K562 (cell line): ENCODE measurements around the gene ZNF200. TPM values are rescaled to one million over a fixed set of nuclear protein-coding genes. Genes with fewer than 3 reads are reported as not detected.

Experiments
- ATAC-seq: fragments of 200-7000 bp; cut with Tn5 transposase; 3 replicates; pipeline ENCODE4 v1.9.1; 2020; ENCODE audit warnings: moderate library complexity
- Bru-seq: library from RNA; stranded (reverse); fragments of 400-500 nt; gene quantifications from one replicate; lab custom pipeline; 2021; lab: Mats Ljungman, UMichigan
- BruChase-seq, 2 experiments: library from RNA; stranded (reverse); fragments of 400-500 nt; gene quantifications; one replicate each; lab custom pipeline; 2021; lab: Mats Ljungman, UMichigan
- BruUV-seq: library from RNA; stranded (reverse); fragments of 400-500 nt; replicated peaks from 2 replicates; lab custom pipeline; 2021; lab: Mats Ljungman, UMichigan
- CTCF ChIA-PET: fragments of 300-600 bp; formaldehyde crosslinking; extraction: SDS; loops from one replicate; lab custom pipeline; 2021; ENCODE audit warnings: low intra/inter-chr PET ratio; lab: Yijun Ruan, JAX
- POLR2A ChIA-PET: fragments of 300-600, 350-650 bp; sonication (Branson Sonifier 250); formaldehyde crosslinking; extraction: SDS; loops from one replicate; lab custom pipeline; 2021; ENCODE audit warnings: antibody characterized with exemption, inconsistent platforms; lab: Yijun Ruan, JAX
- DNase-seq, 4 experiments: peaks; one replicate each; pipeline versions ENCODE4 v3.0.0 to v3.0.0-alpha.2; 2011 to 2018; ENCODE audit warnings: low spot score in 3 of 4, mixed read lengths in 3 of 4; ENCODE audit errors: extremely low read depth in 1 of 4
- FAIRE-seq: peaks from 2 replicates; lab custom pipeline; 2011; peaks lifted over from hg19 to GRCh38; lab: Jason Lieb, UNC
- H2AFZ ChIP-seq: 2 replicates; pipeline ENCODE4 v1.6.0; 2011; ENCODE audit warnings: low read depth, low read length, control low read depth, inconsistent platforms
- H3K27ac ChIP-seq: fragments of 200-600 bp; 3 replicates; pipeline ENCODE4 v1.8.0; 2011; ENCODE audit warnings: low read depth, mild to moderate bottlenecking, control low read depth, inconsistent platforms, low read length, moderate library complexity, mixed read lengths; ENCODE audit errors: extremely low read depth
- H3K27me3 ChIP-seq, 2 experiments: fragments of 300-600 bp in 1 of 2; 2 replicates in 1 of 2; 3 replicates in 1 of 2; pipeline versions ENCODE4 v1.6.0 to v1.8.0; 2011; ENCODE audit warnings: inconsistent platforms in 2 of 2, low read length in 2 of 2, mild to moderate bottlenecking in 1 of 2, mixed read lengths in 1 of 2, moderate library complexity in 1 of 2; ENCODE audit not compliant: control insufficient read depth in 2 of 2, insufficient read depth in 2 of 2
- H3K36me3 ChIP-seq: fragments of 300-600 bp; 3 replicates; pipeline ENCODE4 v1.8.0; 2011; ENCODE audit warnings: mild to moderate bottlenecking, low read length, inconsistent platforms; ENCODE audit not compliant: control insufficient read depth, insufficient read depth
- H3K4me1 ChIP-seq, 2 experiments: fragments of 200-600 bp in 1 of 2; replicated peaks in 1 of 2; 2 replicates in 1 of 2; 3 replicates in 1 of 2; pipeline versions ENCODE4 v1.5.1 to v1.8.0; 2011; ENCODE audit warnings: inconsistent platforms in 2 of 2, low read length in 2 of 2, mild to moderate bottlenecking in 1 of 2, mixed read lengths in 1 of 2, moderate library complexity in 1 of 2; ENCODE audit not compliant: control insufficient read depth in 2 of 2, insufficient read depth in 2 of 2
- H3K4me2 ChIP-seq: 2 replicates; pipeline ENCODE4 v1.6.1; 2011; ENCODE audit warnings: low read length, control low read depth, inconsistent platforms, mixed read lengths; ENCODE audit not compliant: insufficient read depth
- H3K4me3 ChIP-seq: fragments of 200-600 bp; sonication (generic), shearing (Covaris generic); 2 replicates; pipeline ENCODE4 v1.5.1; 2016; ENCODE audit warnings: control low read depth, inconsistent platforms
- H3K79me2 ChIP-seq: fragments of 200-600 bp; 3 replicates; pipeline ENCODE4 v1.8.0; 2011; ENCODE audit warnings: low read length, inconsistent platforms; ENCODE audit not compliant: control insufficient read depth, insufficient read depth
- H3K9ac ChIP-seq, 2 experiments: 2 replicates each; pipeline versions ENCODE4 v1.6.0 to v1.6.1; 2011; ENCODE audit warnings: low read depth in 2 of 2, low read length in 2 of 2, control low read depth in 1 of 2, inconsistent platforms in 1 of 2, mild to moderate bottlenecking in 1 of 2, mixed read lengths in 1 of 2; ENCODE audit not compliant: insufficient read depth in 1 of 2
- H3K9me1 ChIP-seq: one replicate; pipeline ENCODE4 v1.6.0; 2011; ENCODE audit warnings: inconsistent platforms, mild to moderate bottlenecking, low read length, moderate library complexity; ENCODE audit not compliant: control insufficient read depth, insufficient read depth
- H3K9me3 ChIP-seq: replicated peaks from 2 replicates; pipeline ENCODE4 v1.5.1; 2011; ENCODE audit warnings: low read depth, low read length, inconsistent platforms; ENCODE audit not compliant: control insufficient read depth, insufficient read depth
- H4K20me1 ChIP-seq: replicated peaks from 2 replicates; pipeline ENCODE4 v1.6.1; 2011; ENCODE audit warnings: low read length, inconsistent platforms, mixed read lengths; ENCODE audit not compliant: control insufficient read depth, insufficient read depth
- CHCHD3 ChIP-seq: fragments of 250-450 bp; sonication (Bioruptor Pico); IDR thresholded peaks from 2 replicates; pipeline ENCODE4 v2.1.2; 2022; ENCODE audit warnings: mild to moderate bottlenecking
- EP400 ChIP-seq: fragments of 450-650 bp; IDR thresholded peaks from 2 replicates; pipeline ENCODE4 v1.6.1; 2017; ENCODE audit warnings: antibody characterized with exemption, mild to moderate bottlenecking, moderate library complexity
- ESRRA ChIP-seq: fragments of 450-650 bp; IDR thresholded peaks from 2 replicates; pipeline ENCODE4 v1.6.1; 2014; ENCODE audit warnings: low read depth, mild to moderate bottlenecking, moderate library complexity, borderline replicate concordance
- MTA3 ChIP-seq: fragments of 450-650 bp; formaldehyde crosslinking; IDR thresholded peaks from 2 replicates; pipeline ENCODE4 v1.6.1; 2017; ENCODE audit warnings: mild to moderate bottlenecking, borderline replicate concordance
- NCOA1 ChIP-seq: fragments of 450-650 bp; IDR thresholded peaks from 2 replicates; pipeline ENCODE4 v1.6.1; 2016; ENCODE audit warnings: low read depth
- RBBP5 ChIP-seq: fragments of 200-600 bp; sonication (generic); IDR thresholded peaks from 2 replicates; pipeline ENCODE4 v1.6.1; 2012; ENCODE audit warnings: borderline replicate concordance, mild to moderate bottlenecking, low read length, control low read depth, inconsistent platforms; ENCODE audit not compliant: insufficient read depth, poor library complexity, severe bottlenecking
- RFX5 ChIP-seq: IDR thresholded peaks from 2 replicates; pipeline ENCODE4 v1.6.1; 2011; ENCODE audit warnings: low read depth, mild to moderate bottlenecking, improper control_type of control experiment, low read length
- SIN3A ChIP-seq, 2 experiments: fragments of 150-350 bp in 1 of 2; IDR thresholded peaks; 2 replicates each; pipeline ENCODE4 v1.6.1; 2011 to 2016; ENCODE audit warnings: borderline replicate concordance in 2 of 2, low read depth in 2 of 2, low read length in 2 of 2, mild to moderate bottlenecking in 2 of 2, moderate library complexity in 2 of 2; ENCODE audit not compliant: control insufficient read depth in 1 of 2
- THRAP3 ChIP-seq: fragments of 450-650 bp; IDR thresholded peaks from 2 replicates; pipeline ENCODE4 v1.6.1; 2016; ENCODE audit warnings: mild to moderate bottlenecking, inconsistent platforms, borderline replicate concordance
- ZBTB7A ChIP-seq: IDR thresholded peaks from 2 replicates; pipeline ENCODE4 v1.6.1; 2011; ENCODE audit warnings: low read depth, mild to moderate bottlenecking, low read length, moderate library complexity, borderline replicate concordance; ENCODE audit not compliant: control insufficient read depth
- ZFX ChIP-seq: sonication (generic); formaldehyde crosslinking; IDR thresholded peaks from 2 replicates; pipeline ENCODE4 v1.8.0; 2022; ENCODE audit warnings: mild to moderate bottlenecking, missing genetic modification reagents, moderate library complexity
- ZKSCAN1 ChIP-seq: fragments of 150-350 bp; IDR thresholded peaks from 2 replicates; pipeline ENCODE4 v1.6.1; 2016; ENCODE audit warnings: low read depth, low read length
- ZNF239 ChIP-seq: fragments of 250-450 bp; sonication (Bioruptor Pico); IDR thresholded peaks from 2 replicates; pipeline ENCODE4 v1.4.0; 2020; ENCODE audit warnings: mild to moderate bottlenecking
- WGBS: fragments of 100-300 bp; shearing (Covaris generic); methylation state at CpG from one replicate; pipeline ENCODE4 v1.1.6; 2016; ENCODE audit warnings: low coverage, mixed read lengths; ENCODE audit not compliant: insufficient coverage; ENCODE audit errors: missing lambda C conversion rate; 5-methylcytosine and 5-hydroxymethylcytosine counted together
- in situ Hi-C: fragments of 300-500 bp; cut with MboI; formaldehyde crosslinking; loops from 4 replicates; pipeline ENCODE4 v1.15.0; 2018; ENCODE audit warnings: inconsistent platforms, mixed read lengths
- intact Hi-C: fragments of 100-400 bp; cut with micrococcal nuclease; formaldehyde crosslinking; loops from 2 replicates; pipeline ENCODE4 v1.14.2; 2022
- long read RNA-seq, 3 experiments: library from polyadenylated mRNA in 2 of 3; library from RNA in 1 of 3; unstranded in 2 of 3; stranded (forward) in 1 of 3; transcript quantifications; one replicate each; pipeline ENCODE4 v2.0.0, GENCODE V29; 2019 to 2022
- polyA minus RNA-seq, 3 experiments: library from RNA; depleted of rRNA, polyadenylated mRNA; stranded (reverse); fragments of >200 nt; gene quantifications; 2 replicates each; pipeline ENCODE4 v1.2.3, GENCODE V29; 2011
- polyA plus RNA-seq, 8 experiments: library from polyadenylated mRNA; depleted of rRNA in 4 of 8; stranded (reverse) in 5 of 8; unstranded in 3 of 8; fragments of >200 nt; fragmentation: Nextera tagmentation in 2 of 8; fragmentation: Illumina TruSeq in 1 of 8; extraction: Ambion mirVana in 2 of 8; extraction: Trizol in 1 of 8; gene quantifications; 2 replicates each; pipeline versions ENCODE4 v1.2.1 to v1.2.3, GENCODE V29; 2011 to 2014; ENCODE audit warnings: inconsistent platforms in 1 of 8, missing spikeins in 1 of 8
- total RNA-seq, 7 experiments: library from RNA; depleted of rRNA in 6 of 7; stranded (reverse); fragments of >200 nt in 6 of 7; fragmentation: Illumina TruSeq in 2 of 7; extraction: Trizol in 2 of 7; gene quantifications; 2 replicates each; pipeline versions ENCODE4 v1.2.1 to v1.2.3, GENCODE V29; 2011 to 2021; ENCODE audit warnings: low replicate concordance in 1 of 7

ZNF200 gene, protein sequence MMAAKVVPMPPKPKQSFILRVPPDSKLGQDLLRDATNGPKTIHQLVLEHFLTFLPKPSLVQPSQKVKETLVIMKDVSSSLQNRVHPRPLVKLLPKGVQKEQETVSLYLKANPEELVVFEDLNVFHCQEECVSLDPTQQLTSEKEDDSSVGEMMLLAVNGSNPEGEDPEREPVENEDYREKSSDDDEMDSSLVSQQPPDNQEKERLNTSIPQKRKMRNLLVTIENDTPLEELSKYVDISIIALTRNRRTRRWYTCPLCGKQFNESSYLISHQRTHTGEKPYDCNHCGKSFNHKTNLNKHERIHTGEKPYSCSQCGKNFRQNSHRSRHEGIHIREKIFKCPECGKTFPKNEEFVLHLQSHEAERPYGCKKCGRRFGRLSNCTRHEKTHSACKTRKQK
- total RNA-seq (2011; cell fraction: chromatin; rRNA removed; ENCODE audit: low replicate concordance) = 21.1 and 31.6 TPM in 2 replicates
- 11.8 and 12.5 TPM in 2 replicates for total RNA-seq (2011; cell fraction: nucleolus; rRNA removed)
- 19.4 and 23.4 TPM in 2 replicates for total RNA-seq (2011; cell fraction: nucleoplasm; rRNA removed)
- 11.2 and 11.8 TPM in 2 replicates for total RNA-seq (2014; rRNA removed)
- total RNA-seq (2014; rRNA removed; fragmentation: Illumina TruSeq; extraction: Trizol) = 11.6 and 15.1 TPM in 2 replicates
- total RNA-seq (2015; rRNA removed; fragmentation: Illumina TruSeq; extraction: Trizol) = 12.1 and 14.5 TPM in 2 replicates
- 9.6 and 11.5 TPM in 2 replicates for total RNA-seq (2021)
- polyA plus RNA-seq (2011; rRNA removed) = 5.3 and 6.0 TPM in 2 replicates
- 2.3 and 3.2 TPM in 2 replicates for polyA plus RNA-seq (2011; cell fraction: cytosol; rRNA removed)
- 10.2 and 11.2 TPM in 2 replicates for polyA plus RNA-seq (2011; cell fraction: nucleus; rRNA removed)
- polyA plus RNA-seq (2012) = 7.0 and 8.5 TPM in 2 replicates
- polyA plus RNA-seq (2014; fragmentation: Illumina TruSeq; extraction: Trizol) = 9.2 and 11.0 TPM in 2 replicates
- 1 to 10 TPM; 4.8 to 6.6 TPM for polyA plus RNA-seq (2014; fragmentation: Nextera tagmentation; extraction: Ambion mirVana)
- polyA plus RNA-seq (2014; rRNA removed) = 8.4 and 9.8 TPM in 2 replicates
- polyA minus RNA-seq (2011; rRNA and poly(A)+ RNA removed) = 9.5 and 11.7 TPM in 2 replicates
- 4.2 and 5.6 TPM in 2 replicates for polyA minus RNA-seq (2011; cell fraction: cytosol; rRNA and poly(A)+ RNA removed)
- 7.8 and 11.9 TPM in 2 replicates for polyA minus RNA-seq (2011; cell fraction: nucleus; rRNA and poly(A)+ RNA removed)
- Bru-seq, nascent RNA = percentile 76 among the genes with signal in this experiment
- BruChase-seq, experiment 1, labeled RNA remaining after a 2-hour chase = percentile 76 among the genes with signal in this experiment
- percentile 72 among the genes with signal in this experiment for BruChase-seq, experiment 2, labeled RNA remaining after a 6-hour chase
- long read RNA-seq, experiment 1, full-length matches to known transcripts = 23 of 34 reads
- long read RNA-seq, experiment 1, partial matches to known transcripts = 5 of 34 reads
- long read RNA-seq, experiment 1, other reads (novel, unspliced or antisense) = 6 of 34 reads
- long read RNA-seq, experiment 2, partial matches to known transcripts = 1 of 9 reads
- long read RNA-seq, experiment 2, other reads (novel, unspliced or antisense) = 4 of 9 reads
- long read RNA-seq, experiment 3, partial matches to known transcripts = 0 of 14 reads
- long read RNA-seq, experiment 3, other reads (novel, unspliced or antisense) = 7 of 14 reads

DNA sequence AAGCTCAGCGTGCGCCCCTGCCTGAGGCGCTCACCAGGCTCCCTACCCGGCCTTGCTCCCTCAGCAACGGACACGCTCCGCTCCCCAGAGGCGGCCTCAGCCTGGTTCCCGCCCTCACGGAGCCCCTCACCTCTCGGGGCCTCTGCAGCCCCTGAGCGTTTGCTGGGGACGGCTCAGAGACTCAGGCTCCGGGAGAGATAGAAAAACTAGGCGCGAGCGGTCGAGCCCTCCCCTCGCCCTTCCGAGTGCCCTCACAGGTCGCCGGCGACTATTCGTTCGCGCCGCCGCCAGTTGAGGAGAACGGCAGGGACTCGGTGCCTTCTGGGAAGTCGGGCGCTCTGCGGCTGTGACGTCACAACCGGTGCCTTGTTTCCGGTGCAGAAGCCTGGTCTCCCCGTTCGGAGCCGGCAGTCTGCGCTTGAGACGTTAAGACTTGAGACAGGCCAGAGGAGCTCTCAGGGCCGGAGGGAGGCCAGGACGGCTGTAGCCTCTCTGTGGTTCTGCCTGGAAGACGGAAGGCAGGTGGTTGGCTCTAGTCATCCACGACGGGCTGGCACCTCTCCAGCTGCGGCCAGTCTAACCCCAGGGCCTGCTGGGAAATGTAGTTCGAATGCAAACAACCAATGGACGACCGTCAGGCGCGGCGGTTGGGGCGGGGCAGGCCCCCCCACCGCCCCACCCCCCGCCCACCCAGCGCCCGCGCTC, at the start of gene ZNF200:
TSS of gene ZNF200 (minus strand) at position 302 of the 705 bp plus-strand sequence. CDS start 1,403 bp downstream, outside the sequence.
- FAIRE-seq = peak; percentile 95
- TF ChIP-seq RBBP5 (peak; percentile 80), SIN3A (IDR thresholded peaks at IDR 0.05; ENCODE audit: borderline replicate concordance in 2 of 2, control insufficient read depth in 1 of 2, low read depth in 2 of 2, low read length in 2 of 2) (peak; percentile 86 to 95; a peak in 3 of 4 replicates), MTA3 (peak; percentile 85; the same call in 1 of the 2 replicates), THRAP3 (peak; percentile 100), ZFX (CRISPR knock-in tag) (peak; percentile 74), ESRRA (peak; percentile 69; the same call in 1 of the 2 replicates), NCOA1 (peak; percentile 94), ZKSCAN1 (0 out of 2 replicates have a peak, but pooled peaks have one; percentile 41), ZBTB7A (peak; percentile 14; the same call in 1 of the 2 replicates), CHCHD3 (CRISPR knock-in tag) (no peak), RFX5 (peak; percentile 64; the same call in 1 of the 2 replicates), EP400 (peak; percentile 72; the same call in 1 of the 2 replicates), ZNF239 (CRISPR knock-in tag) (no peak)

More for the DNA sequence above, at the start of gene ZNF200:
- H4K20me1 ChIP-seq = no peaks in the 10 kb centered on the region
- under 1% methylated on average over 30 of the region's 59 CpGs for WGBS
- peaks cover 36% of the 10 kb centered on the region for H3K36me3 ChIP-seq
- H3K9me1 ChIP-seq = no peaks in the 10 kb centered on the region
- no peaks in the 10 kb centered on the region for H3K27me3 ChIP-seq
- in situ Hi-C loops = no loop called here
- CTCF ChIA-PET = no interaction called here
- peak within 1 kb of the TSS; percentile 74 for H3K4me3 ChIP-seq
- peak within 1 kb of the TSS; percentile 88 to 98 for H3K9ac ChIP-seq
- no TSS peak for BruUV-seq
- ATAC-seq (peak; percentile 98), DNase-seq (peak; percentile 89 to 98 (median 91))
- intact Hi-C loops = no loop called here
- H2AFZ ChIP-seq = peak within 1 kb of the TSS; percentile 100
- POLR2A ChIA-PET = interaction anchor here (0.5 to 1.0 kb wide), 6 partner anchors 9 to 884 kb away, joined by 3 to 4 read pairs (median 3); no protein-coding TSS in a partner anchor
- H3K9me3 ChIP-seq = peaks cover 4% of the 10 kb centered on the region; the same call in 1 of the 2 replicates
- peak within 1 kb of the TSS; percentile 95 for H3K4me2 ChIP-seq
- H3K79me2 ChIP-seq = peaks cover 16% of the 10 kb centered on the region
- peaks cover 6 to 12% of the 10 kb centered on the region in 2 experiments; a peak in 4 of 5 replicates for H3K4me1 ChIP-seq
- peak within 1 kb of the TSS; percentile 92 for H3K27ac ChIP-seq
